Endothelial cell of hepatic sinusoid (primary cell): ENCODE measurements around the gene APLN.

Experiments used
- in situ Hi-C: cut with HindIII; loops from 2 replicates; pipeline ENCODE4 v1.10.0; 2017; ENCODE audit warnings: low sequenced_read_pairs

APLN gene

GRCh38 chrX:129642641-129643040, 12.1 kb downstream of the APLN start:
- in situ Hi-C loops = no loop called here

- in situ Hi-C loops = no loop called here
Observed at GRCh38 chrX:129641941-129642340, 12.8 kb downstream of the APLN start.

- in situ Hi-C loops = no loop called here
Observed at GRCh38 chrX:129641469-129641868, 13.3 kb downstream of the APLN start.

- in situ Hi-C loops = no loop called here
Observed at GRCh38 chrX:129640737-129641136, 14.0 kb downstream of the APLN start.

GRCh38 chrX:129638917-129639316, 15.8 kb downstream of the APLN start:
- in situ Hi-C loops = no loop called here

- in situ Hi-C loops = no loop called here
Observed at GRCh38 chrX:129637217-129638109, 17.3 kb downstream of the APLN start.

- in situ Hi-C loops = no loop called here
Observed at GRCh38 chrX:129636175-129636681, 18.5 kb downstream of the APLN start.

GRCh38 chrX:129634541-129634940, 20.2 kb downstream of the APLN start:
- in situ Hi-C loops = no loop called here

- in situ Hi-C loops = no loop called here
Observed at GRCh38 chrX:129632443-129632842, 22.3 kb downstream of the APLN start.

GRCh38 chrX:129631849-129632248, 22.9 kb downstream of the APLN start:
- in situ Hi-C loops = no loop called here

- in situ Hi-C loops = no loop called here
Observed at GRCh38 chrX:129629837-129630236, 24.9 kb downstream of the APLN start.

- in situ Hi-C loops = no loop called here
Observed at GRCh38 chrX:129626026-129626425, 28.7 kb downstream of the APLN start.

GRCh38 chrX:129622757-129623301, 31.9 kb downstream of the APLN start:
- in situ Hi-C loops = no loop called here

- in situ Hi-C loops = no loop called here
Observed at GRCh38 chrX:129618997-129619396, 35.8 kb downstream of the APLN start.

GRCh38 chrX:129617420-129617819, 37.3 kb downstream of the APLN start:
- in situ Hi-C loops = no loop called here

- in situ Hi-C loops = loop anchor here (5.0 kb wide), 1 partner anchor 103 kb away; no protein-coding TSS in a partner anchor
Observed at GRCh38 chrX:129614481-129615255, 40.1 kb downstream of the APLN start.

GRCh38 chrX:129613596-129613995, 41.2 kb downstream of the APLN start:
- in situ Hi-C loops = loop anchor here (5.0 kb wide), 1 partner anchor 104 kb away; no protein-coding TSS in a partner anchor

- in situ Hi-C loops = loop anchor here (5.0 kb wide), 1 partner anchor 105 kb away; no protein-coding TSS in a partner anchor
Observed at GRCh38 chrX:129612396-129612795, 42.4 kb downstream of the APLN start.

GRCh38 chrX:129609395-129609794, 45.4 kb downstream of the APLN start:
- in situ Hi-C loops = no loop called here

- in situ Hi-C loops = no loop called here
Observed at GRCh38 chrX:129608496-129608895, 46.3 kb downstream of the APLN start.

GRCh38 chrX:129606918-129607317, 47.8 kb downstream of the APLN start:
- in situ Hi-C loops = no loop called here
